ENCODE measurements around the gene SDK1.
"Not testable (repeated sequence)": the region's sequence is repeated elsewhere in the genome, so short reads cannot be mapped to it uniquely, and the experiment has no call there.

SDK1 gene

DNA sequence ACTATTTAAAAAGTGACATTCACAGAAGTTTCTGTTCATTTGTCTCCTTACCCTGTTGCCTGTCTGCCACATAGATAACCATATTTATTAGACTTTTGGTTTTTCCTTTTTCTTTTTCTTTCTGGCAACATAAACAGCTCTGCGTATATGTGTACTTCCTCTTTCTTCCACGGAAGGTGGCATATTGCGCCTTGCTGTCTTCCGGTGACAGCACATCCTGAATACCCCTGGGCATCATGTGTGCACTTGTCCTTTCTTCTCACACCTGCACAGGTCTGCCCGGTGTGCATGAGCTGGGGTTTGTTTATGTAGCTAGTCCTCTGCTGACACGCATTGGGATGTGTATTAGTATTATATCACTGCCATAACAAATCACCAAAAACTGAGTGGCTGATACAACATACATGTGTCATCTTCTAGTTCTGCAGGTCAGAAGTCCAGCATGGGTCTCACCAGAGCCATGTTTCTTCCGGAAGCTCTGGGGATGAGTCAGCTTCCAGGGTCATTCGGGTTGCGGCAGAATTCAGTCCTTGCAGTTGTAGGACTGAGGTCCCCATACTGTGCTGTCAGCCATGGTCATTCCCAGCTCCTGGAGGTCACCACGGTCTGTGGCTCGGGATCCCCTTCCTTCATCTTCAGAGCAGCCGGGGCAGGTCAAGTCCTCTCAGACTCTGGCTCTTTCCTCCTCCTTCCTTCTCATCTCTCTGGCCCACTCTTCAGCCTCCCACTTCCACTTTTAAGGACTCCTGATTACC, 785.1 kb downstream of the SDK1 start:
- DNase-seq (ENCODE audit: low read depth): no peak
- TF ChIP-seq, protein P1, sequence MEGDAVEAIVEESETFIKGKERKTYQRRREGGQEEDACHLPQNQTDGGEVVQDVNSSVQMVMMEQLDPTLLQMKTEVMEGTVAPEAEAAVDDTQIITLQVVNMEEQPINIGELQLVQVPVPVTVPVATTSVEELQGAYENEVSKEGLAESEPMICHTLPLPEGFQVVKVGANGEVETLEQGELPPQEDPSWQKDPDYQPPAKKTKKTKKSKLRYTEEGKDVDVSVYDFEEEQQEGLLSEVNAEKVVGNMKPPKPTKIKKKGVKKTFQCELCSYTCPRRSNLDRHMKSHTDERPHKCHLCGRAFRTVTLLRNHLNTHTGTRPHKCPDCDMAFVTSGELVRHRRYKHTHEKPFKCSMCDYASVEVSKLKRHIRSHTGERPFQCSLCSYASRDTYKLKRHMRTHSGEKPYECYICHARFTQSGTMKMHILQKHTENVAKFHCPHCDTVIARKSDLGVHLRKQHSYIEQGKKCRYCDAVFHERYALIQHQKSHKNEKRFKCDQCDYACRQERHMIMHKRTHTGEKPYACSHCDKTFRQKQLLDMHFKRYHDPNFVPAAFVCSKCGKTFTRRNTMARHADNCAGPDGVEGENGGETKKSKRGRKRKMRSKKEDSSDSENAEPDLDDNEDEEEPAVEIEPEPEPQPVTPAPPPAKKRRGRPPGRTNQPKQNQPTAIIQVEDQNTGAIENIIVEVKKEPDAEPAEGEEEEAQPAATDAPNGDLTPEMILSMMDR (IDR thresholded peaks at IDR 0.05; ENCODE audit: insufficient read depth, low read depth, low read length, missing control alignments): no peak
- H3K4me3 ChIP-seq (ENCODE audit: low read depth, low read length): no peak overlapping the region

DNA sequence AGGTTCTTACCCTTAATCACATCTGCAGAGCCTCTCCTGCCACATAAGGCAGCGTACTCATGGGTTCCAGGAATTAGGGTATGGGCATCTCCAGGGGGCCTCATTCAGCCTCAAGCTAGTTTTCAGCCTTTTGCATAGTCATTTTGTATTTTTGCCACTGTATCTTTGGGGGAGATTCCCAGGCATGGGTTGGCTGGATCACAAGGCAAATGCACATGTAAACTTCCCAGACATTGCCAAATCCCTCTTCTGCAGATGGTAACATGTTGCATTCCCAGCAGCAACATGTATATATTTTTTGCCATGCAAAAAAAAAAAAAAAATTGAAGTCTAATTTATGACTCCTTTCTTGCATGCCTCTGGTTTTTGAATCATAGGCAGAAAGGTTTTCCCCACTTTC, 785.7 kb downstream of the SDK1 start:
- TF ChIP-seq, protein P1 (IDR thresholded peaks at IDR 0.05; ENCODE audit: insufficient read depth, low read depth, low read length, missing control alignments): no peak
- DNase-seq (ENCODE audit: low read depth): no peak
- H3K4me3 ChIP-seq (ENCODE audit: low read depth, low read length): no peak overlapping the region

DNA sequence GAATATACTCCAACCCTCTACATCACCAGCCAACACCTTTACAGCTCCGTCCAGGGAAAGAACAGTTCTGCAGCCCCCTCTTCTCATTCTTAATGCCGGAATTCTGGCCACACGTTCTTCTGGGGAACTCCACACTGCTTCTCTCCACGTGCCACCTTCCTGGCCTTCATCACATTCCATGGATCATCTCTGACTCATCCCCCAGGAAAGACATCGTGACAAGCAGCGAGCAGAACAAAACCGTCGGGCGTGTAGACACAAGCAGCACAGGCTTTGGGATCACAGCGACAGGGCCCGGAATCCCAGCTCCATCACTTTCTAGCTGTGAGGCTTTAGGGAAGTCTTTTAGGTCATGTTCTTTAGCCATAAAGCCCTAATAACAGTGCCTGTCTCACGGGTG, 790.7 kb downstream of the SDK1 start:
- H3K4me3 ChIP-seq (ENCODE audit: low read depth, low read length): no peak overlapping the region
- DNase-seq (ENCODE audit: low read depth): no peak
- TF ChIP-seq, protein P1 (IDR thresholded peaks at IDR 0.05; ENCODE audit: insufficient read depth, low read depth, low read length, missing control alignments): no peak

DNA sequence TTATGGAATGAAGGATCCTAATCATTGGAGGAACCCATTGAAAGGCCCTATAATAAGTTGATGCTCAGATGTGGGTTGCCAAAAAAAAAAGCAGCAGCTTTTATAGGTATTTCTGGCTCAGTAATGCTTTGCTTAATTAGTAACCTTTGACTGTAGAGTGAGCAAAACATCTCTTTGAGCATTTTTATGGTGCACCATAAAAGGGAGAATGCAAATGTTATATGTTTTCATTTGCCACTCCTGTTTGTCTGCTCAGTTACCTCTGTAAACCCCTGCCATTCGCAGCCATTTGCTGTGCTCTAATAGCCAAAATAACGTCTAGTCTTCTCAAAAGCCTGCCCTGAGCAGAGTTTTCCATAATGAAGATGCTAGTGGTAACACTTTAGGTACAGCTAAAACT, 792.0 kb downstream of the SDK1 start:
- TF ChIP-seq, protein P1 (IDR thresholded peaks at IDR 0.05; ENCODE audit: insufficient read depth, low read depth, low read length, missing control alignments): no peak
- DNase-seq (ENCODE audit: low read depth): no peak

DNA sequence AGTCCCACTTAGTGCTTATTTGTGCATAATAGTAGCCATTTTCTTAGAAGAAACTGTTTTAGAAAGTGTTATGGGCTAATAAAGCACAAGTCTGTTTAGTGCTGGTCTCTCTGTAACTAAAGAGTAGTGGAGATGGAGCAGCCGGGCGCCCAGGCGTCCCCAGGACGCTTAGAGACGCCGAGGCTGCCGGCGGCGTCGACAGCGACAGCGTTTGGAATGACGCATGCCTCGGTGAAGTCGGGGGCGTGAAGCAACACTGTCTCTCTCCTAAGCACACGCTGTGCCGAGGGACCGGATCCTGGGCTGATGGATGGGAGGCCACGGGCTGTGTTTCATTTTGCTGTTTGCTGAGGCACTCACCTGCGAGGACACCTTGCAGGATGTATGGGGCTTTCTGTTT, 792.4 kb downstream of the SDK1 start:
- H3K4me3 ChIP-seq (ENCODE audit: low read depth, low read length): no peak overlapping the region
- DNase-seq (ENCODE audit: low read depth): no peak
- TF ChIP-seq, protein P1 (IDR thresholded peaks at IDR 0.05; ENCODE audit: insufficient read depth, low read depth, low read length, missing control alignments): no peak

More for the DNA sequence above, 792.0 kb downstream of the SDK1 start:
- no peak overlapping the region for H3K4me3 ChIP-seq (ENCODE audit: low read depth, low read length)

DNA sequence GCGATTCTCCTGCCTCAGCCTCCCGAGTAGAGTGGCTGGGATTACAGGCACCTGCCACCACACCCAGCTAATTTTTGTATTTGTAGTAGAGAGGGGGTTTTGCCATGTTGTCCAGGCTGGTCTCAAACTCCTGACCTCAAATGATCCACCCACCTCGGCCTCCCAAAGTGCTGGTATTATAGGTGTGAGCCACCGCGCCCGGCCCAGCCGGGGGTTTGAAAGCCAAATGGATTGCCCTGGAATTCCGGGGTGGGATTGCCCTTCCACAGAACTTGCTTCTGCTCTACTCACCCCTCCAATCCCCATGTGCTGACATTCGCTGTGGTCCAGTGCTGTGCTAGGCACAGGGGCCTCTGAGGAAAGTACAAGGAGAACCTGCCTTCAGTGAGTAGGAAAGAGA, 793.1 kb downstream of the SDK1 start:
- not testable (repeated sequence) for H3K4me3 ChIP-seq (ENCODE audit: low read depth, low read length); DNase-seq (ENCODE audit: low read depth)

DNA sequence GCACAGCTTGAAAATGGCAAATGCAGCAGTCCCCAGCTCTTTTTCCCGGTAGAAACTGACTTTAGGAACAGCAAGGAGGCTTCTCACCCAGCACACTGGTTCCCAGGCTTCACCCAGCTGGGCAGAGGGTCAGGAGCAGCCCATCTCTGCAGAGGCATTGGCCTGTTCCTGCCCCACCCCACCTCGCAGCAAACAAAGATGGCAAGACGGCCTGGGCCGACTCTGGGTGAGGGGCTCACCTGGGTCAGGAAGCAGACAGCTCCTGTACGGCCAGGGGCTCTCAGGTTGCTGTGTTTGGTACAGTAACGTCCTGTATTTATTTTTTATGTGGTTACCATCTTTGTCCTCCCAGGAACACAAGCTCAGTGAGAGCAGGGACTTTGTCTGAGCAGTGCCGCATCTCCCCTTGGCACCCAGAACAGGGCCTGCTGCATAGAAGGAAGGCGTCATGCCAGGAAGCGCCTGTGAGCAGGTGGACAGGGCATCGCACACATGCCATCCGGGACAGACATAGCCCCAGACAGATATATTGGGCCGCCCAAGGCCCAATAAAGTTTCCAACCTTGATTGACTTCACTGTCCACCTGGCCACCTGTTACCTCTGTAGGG, 796.1 kb downstream of the SDK1 start:
- TF ChIP-seq, protein P1 (IDR thresholded peaks at IDR 0.05; ENCODE audit: insufficient read depth, low read depth, low read length, missing control alignments): no peak
- no peak for DNase-seq (ENCODE audit: low read depth)
- no peak overlapping the region for H3K4me3 ChIP-seq (ENCODE audit: low read depth, low read length)
